Testis (tissue), 3 donors: ENCODE measurements around the gene NBAS. TPM values are rescaled to one million over a fixed set of nuclear protein-coding genes. Genes with fewer than 3 reads are reported as not detected.

ENCODE experiments used
- DNase-seq: peaks from one replicate; pipeline ENCODE4 v3.0.0-alpha.2; 2019
- H3K27ac ChIP-seq, 2 donors: fragments of 200-600 bp; sonication (generic); one replicate each; pipeline ENCODE4 v1.5.1; 2019
- H3K27me3 ChIP-seq: fragments of 200-600 bp; sonication (generic); one replicate; pipeline ENCODE4 v1.5.1; 2019
- H3K36me3 ChIP-seq: fragments of 200-600 bp; sonication (generic); one replicate; pipeline ENCODE4 v1.5.1; 2017; ENCODE audit warnings: low read depth; ENCODE audit errors: missing control alignments
- H3K4me1 ChIP-seq: fragments of 200-600 bp; sonication (generic); one replicate; pipeline ENCODE4 v1.5.1; 2019
- H3K4me3 ChIP-seq, 2 donors: fragments of 200-600 bp; sonication (generic); one replicate each; pipeline ENCODE4 v1.5.1; 2017 to 2019
- H3K9me3 ChIP-seq: fragments of 200-600 bp; sonication (generic); one replicate; pipeline ENCODE4 v1.5.1; 2017
- POLR2A ChIP-seq: fragments of 450-650 bp; IDR thresholded peaks from one replicate; pipeline ENCODE4 v1.6.1; 2017; ENCODE audit warnings: antibody characterized with exemption, mild to moderate bottlenecking, moderate library complexity
- WGBS, 2 donors: methylation state at CpG; one replicate each; pipeline ENCODE4 v1.1.5; 2018; 5-methylcytosine and 5-hydroxymethylcytosine counted together
- intact Hi-C: fragments of 100-400 bp; cut with DNase I; formaldehyde crosslinking; loops from one replicate; pipeline ENCODE4 v1.15.1; 2023; ENCODE audit warnings: low total_unique reads
- polyA plus RNA-seq: library from polyadenylated mRNA; stranded (reverse); fragments of 350-450 nt; fragmentation: Illumina TruSeq; extraction: RNeasy Lipid Tissue Mini Kit (QIAGEN cat#74804); gene quantifications from one replicate; pipeline ENCODE4 v1.2.3, GENCODE V29; 2014; ENCODE audit warnings: low read depth, low replicate concordance; ENCODE audit not compliant: insufficient read depth
- total RNA-seq, 2 donors: library from RNA; depleted of rRNA; stranded (reverse); fragments of >200 nt; gene quantifications; one replicate each; pipeline ENCODE4 v1.2.3, GENCODE V29; 2016
- TF ChIP-seq, protein P1 (sequence below), 3 experiments: fragments of 450-650 bp in 2 of 3; fragments of 200-600 bp in 1 of 3; sonication (generic) in 1 of 3; IDR thresholded peaks; one replicate each; pipeline ENCODE4 v1.5.1; 2016 to 2019; ENCODE audit warnings: antibody characterized with exemption in 3 of 3, mild to moderate bottlenecking in 2 of 3, moderate library complexity in 1 of 3

The NBAS gene
- total and polyA plus RNA-seq, 3 donors from 2014 or later, result 75.8 to 84.2 (median 79.7) TPM

DNA sequence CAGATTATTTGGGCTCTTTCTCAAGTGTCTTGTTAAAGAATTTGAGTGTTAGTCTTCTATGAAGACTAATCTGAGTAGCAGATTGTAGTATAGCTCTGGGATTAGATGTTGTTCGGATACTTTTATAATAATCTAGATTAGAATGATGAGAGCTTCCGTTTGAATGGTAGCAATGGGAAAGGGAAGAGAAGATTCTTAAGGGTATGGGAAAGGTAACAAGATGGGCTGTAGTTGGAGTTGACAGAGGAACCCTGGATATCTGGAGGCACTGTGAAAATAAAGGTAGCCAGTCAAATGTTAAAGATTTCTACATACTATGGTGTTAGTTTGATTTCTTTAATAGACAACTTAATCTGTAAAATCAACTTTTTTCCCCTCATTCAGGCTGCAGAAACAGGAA lies 35.2 kb upstream of the NBAS start:
- H3K4me3 ChIP-seq, result no peak overlapping the region
- H3K9me3 ChIP-seq, result no peaks in the 10 kb centered on the region
- WGBS, 2 donors, result 82 to 89% methylated on average over 2 of the region's 2 CpGs
- H3K36me3 ChIP-seq, result no peaks in the 10 kb centered on the region
- TF ChIP-seq POLR2A, result no peak
- TF ChIP-seq, protein P1, sequence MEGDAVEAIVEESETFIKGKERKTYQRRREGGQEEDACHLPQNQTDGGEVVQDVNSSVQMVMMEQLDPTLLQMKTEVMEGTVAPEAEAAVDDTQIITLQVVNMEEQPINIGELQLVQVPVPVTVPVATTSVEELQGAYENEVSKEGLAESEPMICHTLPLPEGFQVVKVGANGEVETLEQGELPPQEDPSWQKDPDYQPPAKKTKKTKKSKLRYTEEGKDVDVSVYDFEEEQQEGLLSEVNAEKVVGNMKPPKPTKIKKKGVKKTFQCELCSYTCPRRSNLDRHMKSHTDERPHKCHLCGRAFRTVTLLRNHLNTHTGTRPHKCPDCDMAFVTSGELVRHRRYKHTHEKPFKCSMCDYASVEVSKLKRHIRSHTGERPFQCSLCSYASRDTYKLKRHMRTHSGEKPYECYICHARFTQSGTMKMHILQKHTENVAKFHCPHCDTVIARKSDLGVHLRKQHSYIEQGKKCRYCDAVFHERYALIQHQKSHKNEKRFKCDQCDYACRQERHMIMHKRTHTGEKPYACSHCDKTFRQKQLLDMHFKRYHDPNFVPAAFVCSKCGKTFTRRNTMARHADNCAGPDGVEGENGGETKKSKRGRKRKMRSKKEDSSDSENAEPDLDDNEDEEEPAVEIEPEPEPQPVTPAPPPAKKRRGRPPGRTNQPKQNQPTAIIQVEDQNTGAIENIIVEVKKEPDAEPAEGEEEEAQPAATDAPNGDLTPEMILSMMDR (IDR thresholded peaks at IDR 0.05), result no peak
- no peaks in the 10 kb centered on the region for H3K27me3 ChIP-seq
- intact Hi-C loops, result no loop called here
- no peak for DNase-seq
- H3K4me1 ChIP-seq, result peaks cover 17% of the 10 kb centered on the region
- no peak overlapping the region for H3K27ac ChIP-seq

DNA sequence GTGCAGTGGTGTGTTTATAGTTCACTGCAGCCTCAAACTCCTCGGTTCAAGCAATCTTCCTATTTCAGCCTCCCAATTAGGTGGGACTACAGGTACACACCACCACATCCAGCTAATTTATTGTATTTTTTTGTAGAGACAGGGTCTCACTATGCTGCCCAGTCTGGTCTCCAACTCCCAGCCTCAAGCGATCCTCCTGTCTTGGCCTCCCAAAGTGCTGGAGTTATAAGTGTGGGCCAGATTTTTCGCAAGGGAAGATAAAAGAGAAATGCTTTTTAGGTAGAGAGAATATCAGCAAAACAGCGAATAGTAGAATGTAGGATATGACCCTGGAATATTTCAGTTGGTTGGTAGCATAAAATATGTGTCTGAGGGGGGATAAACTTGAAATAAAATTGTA lies 34.8 kb upstream of the NBAS start:
- TF ChIP-seq, protein P1 (IDR thresholded peaks at IDR 0.05), result no peak
- TF ChIP-seq POLR2A, result no peak

DNA sequence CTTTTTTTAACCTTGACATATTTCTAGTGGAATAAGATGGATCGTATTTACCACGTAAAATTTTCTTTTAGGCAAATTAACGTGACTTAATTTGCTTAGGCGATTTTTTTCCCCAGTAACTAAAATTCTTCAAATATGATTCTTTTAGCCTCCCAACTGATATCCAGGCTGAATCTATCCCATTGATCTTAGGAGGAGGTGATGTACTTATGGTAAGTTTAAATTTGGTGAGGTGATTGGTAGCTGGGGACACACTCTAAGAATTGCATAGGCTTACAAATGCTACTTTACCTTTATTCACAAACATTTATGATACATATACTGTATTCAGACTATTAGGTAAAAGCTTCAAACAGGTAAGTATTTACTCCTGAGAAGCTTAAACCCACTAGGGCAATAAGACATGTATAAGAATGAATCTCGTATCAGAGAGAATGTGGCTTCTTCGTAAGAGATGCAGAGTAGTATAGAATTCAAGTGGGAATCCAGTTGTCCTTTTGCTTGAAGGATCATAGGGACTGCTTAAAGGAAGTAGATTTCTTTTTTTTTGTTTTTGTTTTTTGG lies 34.3 kb upstream of the NBAS start:
- H3K27ac ChIP-seq, result no peak overlapping the region
- H3K4me1 ChIP-seq, result peaks cover 17% of the 10 kb centered on the region
- WGBS, 2 donors, result 89 to 97% methylated on average over 6 of the region's 6 CpGs
- TF ChIP-seq, protein P1 (IDR thresholded peaks at IDR 0.05), result no peak
- no peak for TF ChIP-seq POLR2A
- H3K27me3 ChIP-seq, result no peaks in the 10 kb centered on the region
- intact Hi-C loops, result no loop called here
- no peaks in the 10 kb centered on the region for H3K36me3 ChIP-seq
- no peak overlapping the region for H3K4me3 ChIP-seq
- no peak for DNase-seq
- no peaks in the 10 kb centered on the region for H3K9me3 ChIP-seq

More for the DNA sequence above, 34.8 kb upstream of the NBAS start:
- intact Hi-C loops, result no loop called here
- H3K4me3 ChIP-seq, result no peak overlapping the region
- no peaks in the 10 kb centered on the region for H3K27me3 ChIP-seq
- H3K27ac ChIP-seq, result no peak overlapping the region
- H3K4me1 ChIP-seq, result peaks cover 17% of the 10 kb centered on the region
- H3K9me3 ChIP-seq, result no peaks in the 10 kb centered on the region
- no peak for DNase-seq
- no peaks in the 10 kb centered on the region for H3K36me3 ChIP-seq
- 96 to 98% methylated on average over 4 of the region's 4 CpGs for WGBS, 2 donors

DNA sequence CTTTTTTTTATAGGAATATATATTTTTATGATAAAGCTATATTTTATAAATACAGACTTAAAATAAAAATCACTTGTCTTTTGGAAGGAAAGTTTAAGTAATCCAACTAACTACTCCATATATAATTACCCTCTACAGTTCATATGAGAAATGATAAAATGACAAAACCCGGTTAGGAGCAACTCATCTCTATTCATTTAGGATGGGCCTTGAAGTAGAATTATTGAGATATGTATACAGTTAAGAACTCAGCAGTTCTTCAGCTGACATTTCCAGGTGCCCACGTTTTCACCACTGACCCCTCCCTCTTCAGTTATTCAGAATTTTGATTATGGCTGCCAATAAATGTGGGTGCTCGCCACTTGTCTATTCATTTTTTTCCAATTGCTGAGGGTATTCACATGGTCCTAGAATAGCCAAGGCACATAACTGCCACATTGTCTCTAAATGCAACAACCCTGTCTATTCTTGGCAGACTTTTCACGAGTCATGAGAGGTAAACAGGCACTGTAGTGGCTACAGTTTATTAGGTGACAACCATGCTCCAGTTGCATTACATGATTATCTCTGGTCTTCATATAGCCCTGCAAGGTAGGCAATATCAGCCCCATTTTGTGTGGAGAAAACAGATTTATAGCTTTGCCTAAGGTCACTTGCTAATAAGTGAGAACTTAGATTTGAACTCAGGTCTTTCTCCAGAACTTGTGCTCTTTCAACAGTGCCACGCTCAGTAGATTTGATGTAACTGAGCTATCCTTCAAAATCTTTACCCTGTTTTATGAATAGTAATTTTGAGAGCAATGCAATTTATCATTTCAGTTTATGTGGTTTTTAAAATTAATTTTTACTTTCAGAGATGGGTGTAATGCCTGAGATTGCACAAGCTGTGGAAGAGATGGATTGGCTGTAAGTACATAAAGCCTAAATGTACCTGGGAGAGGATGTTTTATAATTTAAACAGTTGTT lies 33.4 kb upstream of the NBAS start:
- H3K36me3 ChIP-seq, result no peaks in the 10 kb centered on the region
- TF ChIP-seq, protein P1 (IDR thresholded peaks at IDR 0.05), result no peak
- no peak for TF ChIP-seq POLR2A
- H3K27ac ChIP-seq, result no peak overlapping the region
- WGBS, 2 donors, result 60 to 69% methylated on average over 5 of the region's 5 CpGs
- H3K4me1 ChIP-seq, result peaks cover 17% of the 10 kb centered on the region
- no peak overlapping the region for H3K4me3 ChIP-seq
- H3K27me3 ChIP-seq, result no peaks in the 10 kb centered on the region
- no peak for DNase-seq
- no peaks in the 10 kb centered on the region for H3K9me3 ChIP-seq
- intact Hi-C loops, result no loop called here
